ENCODE data around the gene LRCOL1. TPM values are rescaled to one million over a fixed set of nuclear protein-coding genes. Genes with fewer than 3 reads are reported as not detected.

The LRCOL1 gene
- total RNA-seq, 1 experiment from 2014 or later: not detected

GRCh38 chr12:132561427-132562156 lies 48.8 kb downstream of the LRCOL1 start:
- Histone ChIP-seq H3K27ac (ENCODE audit: low read depth, low read length) (peak overlapping the region; percentile 96), H3K36me3 (ENCODE audit: control insufficient read depth in 1 of 2, insufficient read depth in 2 of 2, low read length in 2 of 2) (peaks cover 0 to 5% of the 10 kb centered on the region in 2 experiments; a peak in 2 of 4 replicates), H2AFZ (ENCODE audit: low read depth, low read length, poor library complexity, severe bottlenecking) (no peak overlapping the region), H3K27me3 (ENCODE audit: insufficient read depth, low read length) (no peaks in the 10 kb centered on the region), H3K9me3 (ENCODE audit: control insufficient read depth in 1 of 2, insufficient read depth in 1 of 2, low read depth in 1 of 2, low read length in 2 of 2) (no peaks in the 10 kb centered on the region), H3K9ac (ENCODE audit: low read length) (peak overlapping the region; percentile 94), H3K4me3 (replicated peaks in 1 of 2; ENCODE audit: low read depth in 1 of 2, low read length in 2 of 2) (peak overlapping the region; percentile 87 to 96), H3K4me2 (ENCODE audit: low read length) (peak overlapping the region; percentile 98), H3K4me1 (ENCODE audit: control insufficient read depth in 1 of 2, insufficient read depth in 2 of 2, low read length in 2 of 2) (peaks cover 5 to 18% of the 10 kb centered on the region in 2 experiments; a peak in 2 of 4 replicates), H3K79me2 (ENCODE audit: insufficient read depth, low read length) (peaks cover 64% of the 10 kb centered on the region), H3K9me2 (ENCODE audit: insufficient read depth) (no peaks in the 10 kb centered on the region), H4K20me1 (ENCODE audit: insufficient read depth) (peaks cover 9% of the 10 kb centered on the region; the same call in 1 of the 2 replicates)
- no TSS peak for BruUV-seq (replicated peaks)
- ChIA-PET CTCF (interaction anchor here (0.9 to 1.5 kb wide), 10 partner anchors 8 to 408 kb away, joined by 3 to 7 read pairs (median 4); no protein-coding TSS in a partner anchor), RAD21 (ENCODE audit: low non-redundant PET in 1 of 2, low total read pairs in 2 of 2, uncharacterized antibody in 2 of 2, unreplicated experiment in 2 of 2) (interaction anchor here in 1 of 2 experiments (1.0 to 1.1 kb wide), 2 partner anchors 54 to 147 kb away, joined by 3 to 5 read pairs; no protein-coding TSS in a partner anchor), POLR2A (no interaction called here)
- ATAC-seq (peak; percentile 43), DNase-seq (ENCODE audit: low read depth, low spot score) (no peak)
- intact Hi-C loops (cut with micrococcal nuclease): loop anchor here (1.0 to 2.0 kb wide), 3 partner anchors 53 to 146 kb away; no protein-coding TSS in a partner anchor
- no peak for TF ChIP-seq SIN3A (IDR thresholded peaks at IDR 0.05; ENCODE audit: low read depth)
- TF ChIP-seq CTCF (IDR thresholded peaks at IDR 0.05 in 2 of 3, conservative IDR thresholded peaks at IDR 0.05 in 1 of 3; ENCODE audit: borderline replicate concordance in 1 of 3, insufficient read depth in 1 of 3, low read depth in 2 of 3, low read length in 2 of 3): peak; percentile 23 to 63 (median 53); a peak in 5 of 6 replicates
- TF ChIP-seq CBX3 (IDR thresholded peaks at IDR 0.05; ENCODE audit: low read depth): no peak
- TF ChIP-seq ZFX (IDR thresholded peaks at IDR 0.05): no peak
- TF ChIP-seq ZBTB33 (IDR thresholded peaks at IDR 0.05; ENCODE audit: extremely low read depth, insufficient replicate concordance, low read length): no peak
